GM12878 (cell line): ENCODE results near the gene B3GALT4.

Experiments used
- GABPA ChIP-seq: IDR thresholded peaks from 2 replicates; pipeline ENCODE4 v1.6.1; 2014; ENCODE audit warnings: antibody characterized with exemption, low read depth, mild to moderate bottlenecking, inconsistent platforms
- MYC ChIP-seq: IDR thresholded peaks from 2 replicates; pipeline ENCODE4 v1.6.1; 2011; ENCODE audit warnings: mild to moderate bottlenecking, low read length, moderate library complexity, inconsistent platforms; ENCODE audit not compliant: insufficient read depth, insufficient replicate concordance, insufficient read length, severe bottlenecking
- TAF1 ChIP-seq: IDR thresholded peaks from 2 replicates; pipeline ENCODE4 v1.6.1; 2011; ENCODE audit warnings: mild to moderate bottlenecking, low read depth, low read length, borderline replicate concordance
- ZNF207 ChIP-seq: fragments of 450-650 bp; IDR thresholded peaks from 2 replicates; pipeline ENCODE4 v1.6.1; 2014; ENCODE audit warnings: antibody characterized with exemption, mild to moderate bottlenecking, borderline replicate concordance
- TF ChIP-seq, protein P1 (sequence below), 3 experiments: IDR thresholded peaks in 2 of 3; conservative IDR thresholded peaks in 1 of 3; 2 replicates each; pipeline ENCODE4 v1.5.1; 2011; ENCODE audit warnings: low read depth in 3 of 3, low read length in 3 of 3, mild to moderate bottlenecking in 3 of 3, control low read depth in 2 of 3, moderate library complexity in 2 of 3, inconsistent platforms in 1 of 3, mixed read lengths in 1 of 3; ENCODE audit not compliant: control insufficient read depth in 2 of 3, insufficient read depth in 1 of 3; ENCODE audit errors: extremely low read depth in 1 of 3

- TF ChIP-seq, protein P1, sequence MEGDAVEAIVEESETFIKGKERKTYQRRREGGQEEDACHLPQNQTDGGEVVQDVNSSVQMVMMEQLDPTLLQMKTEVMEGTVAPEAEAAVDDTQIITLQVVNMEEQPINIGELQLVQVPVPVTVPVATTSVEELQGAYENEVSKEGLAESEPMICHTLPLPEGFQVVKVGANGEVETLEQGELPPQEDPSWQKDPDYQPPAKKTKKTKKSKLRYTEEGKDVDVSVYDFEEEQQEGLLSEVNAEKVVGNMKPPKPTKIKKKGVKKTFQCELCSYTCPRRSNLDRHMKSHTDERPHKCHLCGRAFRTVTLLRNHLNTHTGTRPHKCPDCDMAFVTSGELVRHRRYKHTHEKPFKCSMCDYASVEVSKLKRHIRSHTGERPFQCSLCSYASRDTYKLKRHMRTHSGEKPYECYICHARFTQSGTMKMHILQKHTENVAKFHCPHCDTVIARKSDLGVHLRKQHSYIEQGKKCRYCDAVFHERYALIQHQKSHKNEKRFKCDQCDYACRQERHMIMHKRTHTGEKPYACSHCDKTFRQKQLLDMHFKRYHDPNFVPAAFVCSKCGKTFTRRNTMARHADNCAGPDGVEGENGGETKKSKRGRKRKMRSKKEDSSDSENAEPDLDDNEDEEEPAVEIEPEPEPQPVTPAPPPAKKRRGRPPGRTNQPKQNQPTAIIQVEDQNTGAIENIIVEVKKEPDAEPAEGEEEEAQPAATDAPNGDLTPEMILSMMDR (IDR thresholded peaks at IDR 0.05 in 2 of 3, conservative IDR thresholded peaks at IDR 0.05 in 1 of 3; ENCODE audit: control insufficient read depth in 2 of 3, extremely low read depth in 1 of 3, insufficient read depth in 1 of 3, low read depth in 3 of 3, low read length in 3 of 3) = no peak
- TF ChIP-seq TAF1 (no peak), GABPA (no peak), MYC (no peak), ZNF207 (no peak)
Measured at GRCh38 chr6:33312361-33313104, 35.6 kb downstream of the B3GALT4 start.
